Neural cell (in vitro differentiated cells): Measurements from ENCODE around the gene ANKRD44. TPM values are rescaled to one million over a fixed set of nuclear protein-coding genes. Genes with fewer than 3 reads are reported as not detected.

Experiments
- H2AFZ ChIP-seq: fragments of 200-600, 300-800 bp; sonication (generic), shearing (Covaris generic); 2 replicates; pipeline ENCODE4 v1.6.0; 2014; ENCODE audit warnings: low read depth, mild to moderate bottlenecking, antibody characterized with exemption, low read length, moderate library complexity
- H3F3A ChIP-seq: fragments of 200-600 bp; shearing (Covaris generic); 2 replicates; pipeline ENCODE4 v1.6.1; 2016; ENCODE audit warnings: mild to moderate bottlenecking, moderate library complexity, mixed read lengths, antibody characterized with exemption, low read length; ENCODE audit not compliant: insufficient read depth, poor library complexity, severe bottlenecking
- H3K27ac ChIP-seq: fragments of 200-600, 300-800 bp; sonication (generic), shearing (Covaris generic); 2 replicates; pipeline ENCODE4 v1.5.1; 2014; ENCODE audit warnings: mild to moderate bottlenecking, low read length, moderate library complexity
- H3K27me3 ChIP-seq: fragments of 300-800, 200-600 bp; sonication (generic), shearing (Covaris generic); 2 replicates; pipeline ENCODE4 v1.6.0; 2014; ENCODE audit warnings: mild to moderate bottlenecking, low read depth, low read length, moderate library complexity; ENCODE audit not compliant: insufficient read depth
- H3K36me3 ChIP-seq: fragments of 300-800, 200-600 bp; sonication (generic), shearing (Covaris generic); 2 replicates; pipeline ENCODE4 v1.5.1; 2014; ENCODE audit warnings: mild to moderate bottlenecking, antibody characterized with exemption, low read length, moderate library complexity; ENCODE audit not compliant: insufficient read depth
- H3K4me2 ChIP-seq: fragments of 300-800, 200-600 bp; sonication (generic), shearing (Covaris generic); 2 replicates; pipeline ENCODE4 v1.6.0; 2014; ENCODE audit warnings: mild to moderate bottlenecking, low read length
- H3K4me3 ChIP-seq: fragments of 300-800, 200-600 bp; sonication (generic), shearing (Covaris generic); 2 replicates; pipeline ENCODE4 v1.5.1; 2014; ENCODE audit warnings: mild to moderate bottlenecking, low read length, moderate library complexity
- H3K79me2 ChIP-seq: fragments of 200-600 bp; shearing (Covaris generic); replicated peaks from 2 replicates; pipeline ENCODE4 v1.6.0; 2014; ENCODE audit warnings: mild to moderate bottlenecking, low read length, moderate library complexity; ENCODE audit not compliant: insufficient read depth
- H3K9ac ChIP-seq: fragments of 300-800, 200-600 bp; sonication (generic), shearing (Covaris generic); 2 replicates; pipeline ENCODE4 v1.6.1; 2016; ENCODE audit warnings: mild to moderate bottlenecking, low read length, mixed read lengths
- H3K9me2 ChIP-seq: fragments of 200-600 bp; shearing (Covaris generic); 2 replicates; pipeline ENCODE4 v1.6.1; 2016; ENCODE audit warnings: mild to moderate bottlenecking, low read length, mixed read lengths; ENCODE audit not compliant: insufficient read depth
- H3K9me3 ChIP-seq: fragments of 200-600, 300-800 bp; sonication (generic), shearing (Covaris generic); 2 replicates; pipeline ENCODE4 v1.6.1; 2016; ENCODE audit warnings: mild to moderate bottlenecking, mixed run types, low read length, moderate library complexity, mixed read lengths
- H4K20me1 ChIP-seq: fragments of 200-600 bp; shearing (Covaris generic); 2 replicates; pipeline ENCODE4 v1.6.1; 2016; ENCODE audit warnings: mild to moderate bottlenecking, mixed run types; ENCODE audit not compliant: insufficient read depth
- EP300 ChIP-seq: fragments of 450-650 bp; conservative IDR thresholded peaks from 2 replicates; pipeline ENCODE4 v1.6.1; 2014; ENCODE audit warnings: antibody characterized with exemption, mild to moderate bottlenecking, moderate library complexity; ENCODE audit not compliant: poor library complexity, severe bottlenecking
- EZH2 ChIP-seq: fragments of 200-600, 300-800 bp; shearing (Covaris generic), sonication (generic); IDR thresholded peaks from 2 replicates; pipeline ENCODE4 v1.6.1; 2014; ENCODE audit warnings: antibody characterized with exemption, low read length, borderline replicate concordance, mild to moderate bottlenecking; ENCODE audit not compliant: insufficient read depth, poor library complexity, severe bottlenecking
- MXI1 ChIP-seq: fragments of 450-650 bp; conservative IDR thresholded peaks from 2 replicates; pipeline ENCODE4 v1.6.1; 2014; ENCODE audit warnings: antibody characterized with exemption, mild to moderate bottlenecking; ENCODE audit not compliant: poor library complexity, severe bottlenecking
- POLR2AphosphoS5 ChIP-seq: IDR thresholded peaks from 2 replicates; pipeline ENCODE4 v1.6.1; 2012
- RAD21 ChIP-seq: fragments of 450-650 bp; conservative IDR thresholded peaks from 2 replicates; pipeline ENCODE4 v1.6.1; 2014; ENCODE audit warnings: antibody characterized with exemption, mild to moderate bottlenecking, moderate library complexity
- SMC3 ChIP-seq: fragments of 450-650 bp; conservative IDR thresholded peaks from 2 replicates; pipeline ENCODE4 v1.6.1; 2014; ENCODE audit warnings: antibody characterized with exemption, mild to moderate bottlenecking, moderate library complexity; ENCODE audit not compliant: poor library complexity
- TAF1 ChIP-seq: IDR thresholded peaks from 2 replicates; pipeline ENCODE4 v1.6.1; 2012; ENCODE audit warnings: low read depth
- polyA plus RNA-seq: library from polyadenylated mRNA; depleted of rRNA; stranded (reverse); fragments of >200 nt; gene quantifications from 2 replicates; pipeline ENCODE4 v1.2.3, GENCODE V29; 2014
- TF ChIP-seq, protein P1 (sequence below): IDR thresholded peaks from 2 replicates; pipeline ENCODE4 v1.6.1; 2012; ENCODE audit warnings: borderline replicate concordance
- TF ChIP-seq, protein P2 (sequence below): fragments of 450-650 bp; IDR thresholded peaks from 2 replicates; pipeline ENCODE4 v1.5.1; 2014; ENCODE audit warnings: antibody characterized with exemption, mild to moderate bottlenecking, moderate library complexity; ENCODE audit not compliant: poor library complexity, severe bottlenecking

Gene ANKRD44
- polyA plus RNA-seq, 1 donor from 2014 or later = 94.3 TPM

DNA sequence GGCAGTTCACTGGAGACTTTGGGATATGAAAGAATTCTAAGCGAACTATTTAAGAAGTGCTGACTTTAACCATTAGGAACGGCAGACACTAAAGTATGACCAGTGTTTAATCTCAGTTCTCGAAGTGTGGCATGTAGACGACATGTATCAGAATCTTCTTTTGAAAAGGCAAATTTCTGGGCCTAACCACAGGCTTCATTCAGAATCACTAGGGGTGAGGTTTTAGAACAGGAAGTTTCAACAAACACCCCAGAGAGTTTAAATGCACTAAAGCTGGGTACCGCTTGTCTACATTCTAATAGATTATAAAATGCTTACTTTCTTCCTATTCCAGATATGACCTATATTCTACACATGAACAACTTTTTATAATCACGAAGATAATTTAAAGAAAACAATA, 180.3 kb downstream of the ANKRD44 start:
- Histone ChIP-seq H3K79me2 (no peaks in the 10 kb centered on the region), H2AFZ (no peak overlapping the region), H4K20me1 (no peaks in the 10 kb centered on the region), H3K27me3 (no peaks in the 10 kb centered on the region), H3K9ac (no peak overlapping the region), H3K4me3 (no peak overlapping the region), H3K4me2 (no peak overlapping the region), H3F3A (no peaks in the 10 kb centered on the region), H3K27ac (no peak overlapping the region), H3K9me2 (no peaks in the 10 kb centered on the region), H3K9me3 (no peaks in the 10 kb centered on the region), H3K36me3 (no peaks in the 10 kb centered on the region)
- TF ChIP-seq, protein P1, sequence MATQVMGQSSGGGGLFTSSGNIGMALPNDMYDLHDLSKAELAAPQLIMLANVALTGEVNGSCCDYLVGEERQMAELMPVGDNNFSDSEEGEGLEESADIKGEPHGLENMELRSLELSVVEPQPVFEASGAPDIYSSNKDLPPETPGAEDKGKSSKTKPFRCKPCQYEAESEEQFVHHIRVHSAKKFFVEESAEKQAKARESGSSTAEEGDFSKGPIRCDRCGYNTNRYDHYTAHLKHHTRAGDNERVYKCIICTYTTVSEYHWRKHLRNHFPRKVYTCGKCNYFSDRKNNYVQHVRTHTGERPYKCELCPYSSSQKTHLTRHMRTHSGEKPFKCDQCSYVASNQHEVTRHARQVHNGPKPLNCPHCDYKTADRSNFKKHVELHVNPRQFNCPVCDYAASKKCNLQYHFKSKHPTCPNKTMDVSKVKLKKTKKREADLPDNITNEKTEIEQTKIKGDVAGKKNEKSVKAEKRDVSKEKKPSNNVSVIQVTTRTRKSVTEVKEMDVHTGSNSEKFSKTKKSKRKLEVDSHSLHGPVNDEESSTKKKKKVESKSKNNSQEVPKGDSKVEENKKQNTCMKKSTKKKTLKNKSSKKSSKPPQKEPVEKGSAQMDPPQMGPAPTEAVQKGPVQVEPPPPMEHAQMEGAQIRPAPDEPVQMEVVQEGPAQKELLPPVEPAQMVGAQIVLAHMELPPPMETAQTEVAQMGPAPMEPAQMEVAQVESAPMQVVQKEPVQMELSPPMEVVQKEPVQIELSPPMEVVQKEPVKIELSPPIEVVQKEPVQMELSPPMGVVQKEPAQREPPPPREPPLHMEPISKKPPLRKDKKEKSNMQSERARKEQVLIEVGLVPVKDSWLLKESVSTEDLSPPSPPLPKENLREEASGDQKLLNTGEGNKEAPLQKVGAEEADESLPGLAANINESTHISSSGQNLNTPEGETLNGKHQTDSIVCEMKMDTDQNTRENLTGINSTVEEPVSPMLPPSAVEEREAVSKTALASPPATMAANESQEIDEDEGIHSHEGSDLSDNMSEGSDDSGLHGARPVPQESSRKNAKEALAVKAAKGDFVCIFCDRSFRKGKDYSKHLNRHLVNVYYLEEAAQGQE = no peak
- TF ChIP-seq RAD21 = no peak
- TF ChIP-seq MXI1 = no peak
- TF ChIP-seq, protein P2, sequence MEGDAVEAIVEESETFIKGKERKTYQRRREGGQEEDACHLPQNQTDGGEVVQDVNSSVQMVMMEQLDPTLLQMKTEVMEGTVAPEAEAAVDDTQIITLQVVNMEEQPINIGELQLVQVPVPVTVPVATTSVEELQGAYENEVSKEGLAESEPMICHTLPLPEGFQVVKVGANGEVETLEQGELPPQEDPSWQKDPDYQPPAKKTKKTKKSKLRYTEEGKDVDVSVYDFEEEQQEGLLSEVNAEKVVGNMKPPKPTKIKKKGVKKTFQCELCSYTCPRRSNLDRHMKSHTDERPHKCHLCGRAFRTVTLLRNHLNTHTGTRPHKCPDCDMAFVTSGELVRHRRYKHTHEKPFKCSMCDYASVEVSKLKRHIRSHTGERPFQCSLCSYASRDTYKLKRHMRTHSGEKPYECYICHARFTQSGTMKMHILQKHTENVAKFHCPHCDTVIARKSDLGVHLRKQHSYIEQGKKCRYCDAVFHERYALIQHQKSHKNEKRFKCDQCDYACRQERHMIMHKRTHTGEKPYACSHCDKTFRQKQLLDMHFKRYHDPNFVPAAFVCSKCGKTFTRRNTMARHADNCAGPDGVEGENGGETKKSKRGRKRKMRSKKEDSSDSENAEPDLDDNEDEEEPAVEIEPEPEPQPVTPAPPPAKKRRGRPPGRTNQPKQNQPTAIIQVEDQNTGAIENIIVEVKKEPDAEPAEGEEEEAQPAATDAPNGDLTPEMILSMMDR = no peak
- no peak for TF ChIP-seq EP300
- TF ChIP-seq SMC3 = no peak

DNA sequence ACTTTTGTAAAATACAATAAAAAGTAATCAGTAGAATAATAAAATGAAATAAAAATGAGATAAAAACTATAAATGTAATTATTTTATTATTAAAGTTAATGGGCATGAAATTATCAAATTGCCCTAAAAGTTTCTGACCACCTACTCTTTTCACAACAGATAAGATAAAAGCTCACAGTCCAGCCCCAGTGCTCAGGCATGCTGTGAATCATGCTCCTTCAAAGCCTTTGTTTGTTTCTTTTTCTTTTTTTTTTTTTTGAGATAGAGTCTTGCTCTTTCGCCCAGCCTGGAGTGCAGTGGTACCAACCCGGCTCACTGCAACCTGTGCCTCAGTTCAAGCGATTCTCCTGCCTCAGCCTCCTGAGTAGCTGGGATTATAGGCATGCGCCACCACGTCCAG, 181.7 kb downstream of the ANKRD44 start:
- no peaks in the 10 kb centered on the region for H3K9me3 ChIP-seq
- no peak overlapping the region for H3K4me3 ChIP-seq
- H3K27me3 ChIP-seq = no peaks in the 10 kb centered on the region
- H3K9ac ChIP-seq = no peak overlapping the region
- no peak overlapping the region for H3K27ac ChIP-seq
- H3K4me2 ChIP-seq = no peak overlapping the region
- no peaks in the 10 kb centered on the region for H3F3A ChIP-seq
- TF ChIP-seq EZH2 (no peak), RAD21 (no peak)
- H3K36me3 ChIP-seq = no peaks in the 10 kb centered on the region
- no peaks in the 10 kb centered on the region for H4K20me1 ChIP-seq
- no peaks in the 10 kb centered on the region for H3K9me2 ChIP-seq
- H2AFZ ChIP-seq = no peak overlapping the region
- no peaks in the 10 kb centered on the region for H3K79me2 ChIP-seq

DNA sequence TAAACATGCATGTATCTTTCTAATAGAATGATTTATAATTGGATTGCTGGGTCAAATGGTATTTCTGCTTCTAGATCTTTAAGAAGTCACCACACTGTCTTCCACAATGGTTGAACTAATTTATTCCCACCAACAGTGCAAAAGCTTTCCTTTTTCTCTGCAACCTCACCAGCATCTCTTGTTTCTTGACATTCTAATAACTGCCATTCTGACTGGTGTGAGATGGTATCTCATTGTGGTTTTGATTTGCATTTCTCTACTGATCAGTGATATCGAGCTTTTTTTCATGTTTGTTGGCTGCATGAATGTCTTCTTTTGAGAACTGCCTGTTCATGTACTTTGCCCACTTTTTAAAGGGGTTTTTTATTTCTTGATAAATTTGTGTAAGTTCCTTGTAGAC, 182.5 kb downstream of the ANKRD44 start:
- TF ChIP-seq EZH2 (no peak), EP300 (no peak), TAF1 (no peak), MXI1 (no peak), POLR2AphosphoS5 (no peak), SMC3 (no peak), RAD21 (no peak)
- TF ChIP-seq, protein P1 = no peak
- TF ChIP-seq, protein P2 = no peak
- Histone ChIP-seq H3K4me3 (no peak overlapping the region), H3F3A (no peaks in the 10 kb centered on the region), H3K27ac (no peak overlapping the region), H3K4me2 (no peak overlapping the region), H3K9me3 (no peaks in the 10 kb centered on the region), H3K9me2 (no peaks in the 10 kb centered on the region), H3K36me3 (no peaks in the 10 kb centered on the region), H3K9ac (no peak overlapping the region), H3K79me2 (no peaks in the 10 kb centered on the region), H3K27me3 (no peaks in the 10 kb centered on the region), H4K20me1 (no peaks in the 10 kb centered on the region), H2AFZ (no peak overlapping the region)
